Activated T-cell treated with anti-CD3 and anti-CD28 coated beads, Interleukin-2, amount 50 U/mL, for 4 hours (primary cell): ENCODE measurements around the gene TTLL9. TPM values are rescaled to one million over a fixed set of nuclear protein-coding genes. Genes with fewer than 3 reads are reported as not detected.

Experiments used
- ATAC-seq, 2 donors: fragments of 200-7000 bp; cut with Tn5 transposase; one replicate each; pipeline ENCODE4 v1.10.0; 2021
- DNase-seq: peaks from one replicate; pipeline ENCODE4 v3.0.0-alpha.2; 2020
- H3K27me3 Mint-ChIP-seq: one replicate; pipeline ENCODE4 v1.8.0; 2021; ENCODE audit warnings: low read depth, mixed read lengths
- H3K36me3 Mint-ChIP-seq: one replicate; pipeline ENCODE4 v1.8.0; 2022; ENCODE audit warnings: mixed read lengths; ENCODE audit not compliant: insufficient read depth
- H3K4me1 Mint-ChIP-seq: one replicate; pipeline ENCODE4 v1.8.0; 2021; ENCODE audit warnings: low read depth, mixed read lengths
- H3K4me3 Mint-ChIP-seq: one replicate; pipeline ENCODE4 v1.8.0; 2021; ENCODE audit warnings: mild to moderate bottlenecking, moderate library complexity, mixed read lengths
- H3K9me3 Mint-ChIP-seq: one replicate; pipeline ENCODE4 v1.8.0; 2021; ENCODE audit warnings: mixed read lengths
- total RNA-seq, 3 donors: library from RNA; stranded (reverse); gene quantifications; one replicate each; pipeline ENCODE4 v1.2.1, GENCODE V29; 2021

TTLL9 gene
- total RNA-seq, 3 donors from 2014 or later = not detected

DNA sequence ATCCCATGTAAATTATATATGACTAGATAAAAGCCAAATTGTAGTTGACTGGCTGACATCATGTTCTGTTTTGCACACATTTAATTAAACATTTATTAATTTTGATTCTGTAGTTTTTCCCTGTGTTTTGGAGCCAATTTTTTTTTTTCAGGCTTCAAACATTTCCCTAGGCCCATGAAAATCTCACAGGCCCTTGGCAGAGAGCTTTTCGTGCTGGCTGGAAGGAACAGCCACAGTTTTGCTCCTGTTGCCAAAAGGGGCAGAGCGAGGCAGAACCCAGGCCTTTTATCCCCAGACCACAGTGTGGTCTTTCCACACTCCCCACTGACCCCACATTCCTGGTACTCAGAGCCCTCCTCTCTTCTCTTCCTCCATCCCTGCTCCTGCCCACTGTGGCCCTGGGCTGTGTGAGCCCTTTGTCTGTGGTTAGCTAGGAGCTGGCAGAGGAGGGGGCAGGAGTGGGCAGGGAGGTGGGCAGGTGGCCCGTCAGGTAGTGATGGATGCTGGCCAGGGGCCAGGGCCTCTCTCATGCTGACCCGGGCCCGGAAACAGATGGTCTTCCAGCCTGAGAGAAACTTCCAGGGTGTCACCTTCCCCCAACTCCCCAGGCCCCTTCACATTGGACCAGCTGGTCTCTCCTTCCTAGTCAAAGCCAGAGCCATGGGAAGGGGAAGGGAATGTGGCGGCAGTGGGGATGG lies 120.4 kb downstream of the TTLL9 start:
- Mint-ChIP-seq H3K36me3 (no peaks in the 10 kb centered on the region), H3K9me3 (no peaks in the 10 kb centered on the region), H3K27me3 (peaks cover 26% of the 10 kb centered on the region), H3K4me3 (no peak overlapping the region), H3K4me1 (no peaks in the 10 kb centered on the region)
- no peak for ATAC-seq
- no peak for DNase-seq

DNA sequence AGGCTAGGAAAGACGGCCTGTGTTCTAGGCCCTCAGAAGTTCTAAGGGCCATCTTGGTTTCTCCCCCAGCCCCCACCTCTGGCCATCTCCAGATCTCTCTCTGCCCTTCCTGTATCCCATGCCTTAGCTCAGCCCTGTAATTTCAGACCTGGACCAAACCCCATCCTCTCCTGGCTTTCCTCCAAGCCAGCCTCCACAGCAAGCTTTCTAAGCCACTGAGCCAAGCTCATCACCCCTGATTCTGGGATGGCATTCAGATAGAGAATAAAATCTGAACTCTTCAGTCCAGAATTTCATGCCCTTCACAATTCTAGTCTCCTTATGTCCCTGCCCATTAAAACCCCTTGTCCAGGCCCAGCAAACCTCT lies 120.9 kb downstream of the TTLL9 start:
- H3K9me3 Mint-ChIP-seq = no peaks in the 10 kb centered on the region
- H3K4me3 Mint-ChIP-seq = no peak overlapping the region
- no peaks in the 10 kb centered on the region for H3K4me1 Mint-ChIP-seq
- H3K36me3 Mint-ChIP-seq = no peaks in the 10 kb centered on the region
- DNase-seq (no peak), ATAC-seq (no peak)
- H3K27me3 Mint-ChIP-seq = peaks cover 31% of the 10 kb centered on the region

DNA sequence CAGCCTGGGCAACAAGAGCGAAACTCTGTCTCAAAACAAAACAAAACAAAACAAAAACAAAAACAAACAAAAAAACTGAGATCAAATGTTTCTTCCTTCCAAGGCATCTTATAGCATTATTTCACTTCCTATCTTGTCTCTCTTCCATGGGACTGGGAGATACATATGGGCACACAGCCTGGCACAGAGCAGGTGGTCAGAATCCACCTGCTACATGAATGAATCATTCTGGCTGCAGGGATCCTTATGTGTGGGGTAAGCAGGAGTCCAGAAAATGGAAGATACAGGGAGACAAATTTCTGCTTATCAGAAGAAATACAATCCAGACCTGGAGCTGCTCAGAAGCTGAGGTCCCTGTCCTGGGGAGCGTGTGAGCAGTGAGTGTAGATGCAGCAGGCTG lies 121.7 kb downstream of the TTLL9 start:
- Mint-ChIP-seq H3K4me1 (no peaks in the 10 kb centered on the region), H3K9me3 (no peaks in the 10 kb centered on the region), H3K36me3 (no peaks in the 10 kb centered on the region), H3K4me3 (no peak overlapping the region), H3K27me3 (peaks cover 37% of the 10 kb centered on the region)
- ATAC-seq (no peak), DNase-seq (no peak)

Other genes starting within 250 kb of the TTLL9 start
- not detected for gene COX4I2, start 232.7 kb upstream of the TTLL9 start, total RNA-seq
- gene BCL2L1, start 147.8 kb upstream of the TTLL9 start, total RNA-seq = 100 to 1,000 TPM; 237 to 274 (median 248) TPM
- 1 to 10 TPM; 8.0 to 9.9 (median 9.3) TPM for gene TPX2, start 131.3 kb upstream of the TTLL9 start, total RNA-seq
- gene MYLK2, start 51.3 kb upstream of the TTLL9 start, total RNA-seq = under 1 TPM in 2 of 3 donors, not detected in 1; 0.10 to 0.11 TPM
- gene FOXS1, start 25.0 kb upstream of the TTLL9 start, total RNA-seq = not detected
- not detected for gene DUSP15, start 107 bp upstream of the TTLL9 start, total RNA-seq
- gene PDRG1, start 81.4 kb downstream of the TTLL9 start, total RNA-seq = 10 to 100 TPM; 25.5 to 26.5 (median 26.0) TPM
- gene XKR7, start 97.5 kb downstream of the TTLL9 start, total RNA-seq = not detected
- not detected for gene CCM2L, start 139.8 kb downstream of the TTLL9 start, total RNA-seq
- gene HCK, start 181.6 kb downstream of the TTLL9 start, total RNA-seq = under 1 TPM in 2 of 3 donors, not detected in 1; 0.13 to 0.46 TPM
- 10 to 100 TPM; 43.5 to 48.6 (median 44.4) TPM for gene TM9SF4, start 239.1 kb downstream of the TTLL9 start, total RNA-seq